ENCODE data around the gene POLR1G.

DNA sequence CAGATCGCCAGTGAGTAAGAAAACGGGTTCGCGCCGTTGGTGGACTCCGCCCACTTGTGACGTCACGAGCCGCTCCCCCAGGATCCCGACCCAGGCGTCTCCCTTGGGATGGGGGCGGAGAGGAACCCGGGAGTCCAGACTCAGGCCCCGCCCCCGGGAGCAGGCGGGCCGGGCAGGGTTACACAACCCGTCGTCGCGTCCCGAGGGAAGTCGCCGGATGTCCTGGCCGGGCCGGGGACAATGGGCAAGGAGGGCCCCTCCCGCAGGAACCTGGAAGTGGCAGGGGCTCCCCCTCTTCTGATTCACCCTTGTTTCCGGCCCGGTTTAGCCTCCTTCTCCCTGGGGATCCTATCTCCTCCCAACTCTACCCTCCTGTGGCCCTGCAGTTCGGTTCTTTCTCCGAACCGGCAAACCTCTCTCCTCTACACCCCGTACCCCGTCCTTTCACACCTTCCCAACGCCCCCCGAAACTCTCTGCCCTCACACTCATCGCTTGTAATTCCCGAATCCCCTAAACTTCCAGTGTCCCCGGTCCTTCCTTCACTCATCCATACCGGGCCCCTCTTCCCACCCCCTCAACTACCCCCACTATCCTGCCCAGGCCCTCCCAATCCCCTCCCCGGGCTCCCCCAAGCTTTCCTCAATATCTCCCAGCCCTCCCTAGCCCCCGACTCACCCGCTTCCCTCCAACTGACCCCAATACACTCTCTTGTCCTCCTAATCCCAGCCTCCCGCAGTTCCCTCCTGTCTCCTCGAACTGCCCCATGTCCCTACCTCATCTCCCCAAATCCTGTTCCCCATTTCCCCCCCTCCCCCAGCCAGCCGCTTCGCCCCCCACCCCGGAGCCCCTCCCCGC, 37.2 kb downstream of the POLR1G start:
- TF ChIP-seq, protein P1, sequence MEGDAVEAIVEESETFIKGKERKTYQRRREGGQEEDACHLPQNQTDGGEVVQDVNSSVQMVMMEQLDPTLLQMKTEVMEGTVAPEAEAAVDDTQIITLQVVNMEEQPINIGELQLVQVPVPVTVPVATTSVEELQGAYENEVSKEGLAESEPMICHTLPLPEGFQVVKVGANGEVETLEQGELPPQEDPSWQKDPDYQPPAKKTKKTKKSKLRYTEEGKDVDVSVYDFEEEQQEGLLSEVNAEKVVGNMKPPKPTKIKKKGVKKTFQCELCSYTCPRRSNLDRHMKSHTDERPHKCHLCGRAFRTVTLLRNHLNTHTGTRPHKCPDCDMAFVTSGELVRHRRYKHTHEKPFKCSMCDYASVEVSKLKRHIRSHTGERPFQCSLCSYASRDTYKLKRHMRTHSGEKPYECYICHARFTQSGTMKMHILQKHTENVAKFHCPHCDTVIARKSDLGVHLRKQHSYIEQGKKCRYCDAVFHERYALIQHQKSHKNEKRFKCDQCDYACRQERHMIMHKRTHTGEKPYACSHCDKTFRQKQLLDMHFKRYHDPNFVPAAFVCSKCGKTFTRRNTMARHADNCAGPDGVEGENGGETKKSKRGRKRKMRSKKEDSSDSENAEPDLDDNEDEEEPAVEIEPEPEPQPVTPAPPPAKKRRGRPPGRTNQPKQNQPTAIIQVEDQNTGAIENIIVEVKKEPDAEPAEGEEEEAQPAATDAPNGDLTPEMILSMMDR (conservative IDR thresholded peaks at IDR 0.05 in 1 of 2, IDR thresholded peaks at IDR 0.05 in 1 of 2; ENCODE audit: extremely low read depth in 1 of 2, insufficient read depth in 1 of 2, low read depth in 1 of 2, low read length in 2 of 2), result no peak
- no peak for TF ChIP-seq EZH2 (IDR thresholded peaks at IDR 0.05; ENCODE audit: borderline replicate concordance, low read length)

Data from mammary epithelial cell (primary cell).